ENCODE results near the gene GGA1.

The GGA1 gene

DNA sequence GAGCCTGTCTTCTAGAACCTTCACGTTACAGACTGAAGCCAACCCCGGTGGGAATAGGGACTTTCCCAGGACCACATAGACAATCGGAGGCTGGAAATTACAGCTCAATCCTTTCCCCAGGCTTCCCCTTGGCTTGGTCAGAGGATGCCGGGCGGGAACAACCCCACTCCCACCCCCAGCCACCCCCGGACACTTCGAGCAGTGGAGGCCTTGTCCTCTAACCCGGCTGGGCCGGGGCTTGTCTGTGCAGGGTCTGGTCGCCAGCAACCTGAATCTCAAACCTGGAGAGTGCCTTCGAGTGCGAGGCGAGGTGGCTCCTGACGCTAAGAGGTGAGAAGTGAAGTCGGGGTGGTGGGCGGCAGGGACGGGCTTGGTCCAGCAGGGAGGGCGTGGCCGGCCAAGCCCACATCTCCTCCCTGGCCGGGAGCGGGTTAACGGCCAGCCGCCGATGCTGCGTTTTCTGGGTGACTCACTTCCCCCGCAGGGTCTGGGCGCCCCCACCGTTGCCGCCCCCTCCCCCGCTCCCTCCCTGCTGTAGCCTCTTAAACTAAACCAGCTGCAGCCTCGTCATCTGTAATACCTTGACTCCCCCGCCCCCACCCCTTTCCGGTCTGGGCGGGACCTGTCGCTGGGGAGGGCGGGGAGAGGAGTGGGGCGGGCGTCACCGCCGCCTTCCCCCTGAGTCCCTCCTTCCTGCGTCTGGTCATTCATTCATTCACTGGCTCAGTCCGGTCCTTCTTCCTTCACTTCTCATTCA is 68.3 kb downstream of the GGA1 start:
- peak; percentile 95 for DNase-seq

DNA sequence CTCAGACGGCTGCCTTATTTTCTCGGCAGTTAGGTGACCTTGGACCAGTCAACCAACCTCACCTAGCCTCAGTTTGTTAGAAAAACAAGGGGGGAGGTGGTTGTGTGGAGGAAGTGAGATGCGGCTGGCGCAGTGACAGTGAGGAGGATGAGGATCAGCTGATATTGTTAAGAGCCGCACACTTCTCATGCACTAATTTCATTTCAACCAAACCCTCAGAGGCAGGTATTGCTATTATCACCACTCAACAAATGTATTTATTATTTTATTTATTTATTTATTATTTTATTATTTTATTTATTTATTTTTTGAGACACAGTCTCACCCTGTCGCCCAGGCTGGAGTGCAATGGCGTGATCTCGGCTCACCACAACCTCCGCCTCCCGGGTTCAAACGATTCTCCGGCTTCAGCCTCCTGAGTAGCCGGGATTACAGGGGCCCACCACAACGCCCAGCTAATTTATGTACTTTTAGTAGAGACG is 68.9 kb downstream of the GGA1 start:
- no peak for DNase-seq

DNA sequence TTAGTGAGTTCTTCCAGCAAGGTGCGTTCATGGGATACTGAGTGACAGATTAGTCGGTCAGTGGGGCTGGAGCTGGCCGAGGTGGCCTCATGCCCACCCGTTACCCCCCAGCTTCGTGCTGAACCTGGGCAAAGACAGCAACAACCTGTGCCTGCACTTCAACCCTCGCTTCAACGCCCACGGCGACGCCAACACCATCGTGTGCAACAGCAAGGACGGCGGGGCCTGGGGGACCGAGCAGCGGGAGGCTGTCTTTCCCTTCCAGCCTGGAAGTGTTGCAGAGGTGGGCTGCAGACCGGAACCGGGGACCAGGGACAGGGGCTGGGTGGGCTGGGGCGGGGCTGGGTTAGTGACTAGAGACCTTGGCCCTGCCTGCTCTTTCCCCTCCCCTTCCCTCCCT is 69.7 kb downstream of the GGA1 start:
- no peak for DNase-seq

DNA sequence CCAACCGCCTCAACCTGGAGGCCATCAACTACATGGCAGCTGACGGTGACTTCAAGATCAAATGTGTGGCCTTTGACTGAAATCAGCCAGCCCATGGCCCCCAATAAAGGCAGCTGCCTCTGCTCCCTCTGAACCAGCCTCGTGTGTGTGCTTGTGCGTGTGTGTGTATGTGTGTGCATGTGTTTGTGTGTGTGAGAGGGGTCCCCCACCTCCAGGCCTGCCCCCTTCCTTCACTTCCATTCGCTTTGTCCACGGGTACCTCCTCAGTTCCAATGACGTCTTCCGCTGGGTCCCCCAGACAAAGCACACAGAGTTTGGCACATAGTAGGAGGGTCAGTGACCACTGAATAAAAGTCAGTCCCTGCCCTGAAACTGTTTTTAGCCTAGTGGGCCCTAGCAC is 71.0 kb downstream of the GGA1 start:
- no peak for DNase-seq

DNA sequence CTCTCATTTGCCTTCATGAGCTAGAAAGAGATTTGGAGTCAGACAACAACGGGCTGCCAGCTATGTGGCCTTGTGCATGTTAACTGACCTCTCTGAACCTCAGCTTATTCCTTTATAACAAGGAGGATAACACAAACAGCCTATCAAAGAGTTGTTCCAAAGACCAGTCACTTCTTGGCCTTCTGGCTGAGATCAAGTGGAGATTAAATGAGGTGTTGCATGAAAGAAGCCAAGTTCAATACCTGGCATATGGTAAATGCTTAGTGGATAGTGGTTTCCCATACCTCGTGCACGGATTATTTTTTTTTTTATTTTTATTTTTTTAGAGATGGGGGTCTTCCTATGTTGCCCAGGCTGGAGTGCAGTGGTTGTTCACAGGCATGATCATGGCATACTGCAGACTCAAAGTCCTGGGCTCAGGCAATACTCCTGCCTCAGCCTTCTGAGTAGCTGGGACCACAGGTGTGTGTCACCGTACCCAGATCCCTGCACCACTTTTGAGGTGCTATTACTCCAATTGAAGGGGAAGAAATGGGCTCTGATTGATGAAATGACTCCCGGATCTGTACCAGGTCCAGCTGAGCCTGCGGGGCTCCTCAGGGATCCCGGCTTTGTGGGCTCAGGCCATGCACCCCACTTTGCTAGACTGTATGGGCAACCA is 71.7 kb downstream of the GGA1 start:
- no peak for DNase-seq

DNA sequence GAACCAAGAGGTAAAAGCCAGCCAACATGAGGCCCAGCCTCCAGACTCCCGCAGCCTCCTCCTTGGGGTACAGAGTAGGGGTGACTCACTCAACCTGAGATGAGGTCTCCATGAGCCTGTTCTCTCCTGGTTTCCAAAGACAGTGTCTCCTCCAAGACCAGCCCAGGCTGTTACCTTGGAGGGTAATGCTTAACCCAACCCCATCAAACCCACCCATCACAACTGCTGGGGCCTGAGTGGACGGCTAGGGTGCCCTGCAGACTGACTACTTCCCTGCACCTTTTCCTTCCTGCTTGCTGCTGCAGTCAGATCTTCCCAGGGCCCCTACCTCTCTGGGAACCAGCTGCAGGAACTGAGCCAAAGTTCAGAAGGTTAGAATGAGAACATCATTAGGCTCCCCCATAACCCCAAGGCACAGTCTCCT is 72.4 kb downstream of the GGA1 start:
- no peak for DNase-seq

DNA sequence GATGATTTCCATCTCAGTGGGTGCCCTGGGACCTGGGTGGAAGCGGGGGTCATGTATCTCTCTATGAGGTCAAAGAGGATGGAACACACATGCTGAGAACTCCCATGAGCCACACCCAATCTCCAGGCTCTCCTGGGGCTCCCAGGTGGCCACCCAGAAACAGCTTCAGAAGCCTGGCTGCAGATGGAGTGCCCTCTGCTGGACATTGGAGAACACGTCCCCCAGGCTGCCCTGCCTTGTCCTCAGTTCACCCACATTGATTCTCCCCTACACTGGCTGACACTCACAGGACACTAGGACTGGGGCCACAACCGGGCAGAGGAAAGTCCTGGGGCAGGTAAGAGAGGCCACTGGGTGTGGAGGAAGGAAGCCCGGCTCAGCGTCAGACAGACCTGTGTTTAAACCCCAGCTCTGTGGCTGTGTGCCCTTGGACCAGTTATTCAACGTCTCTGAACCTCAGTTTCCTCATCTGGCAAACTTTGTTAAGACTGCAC is 73.0 kb downstream of the GGA1 start:
- DNase-seq = peak; percentile 68 to 69
